Ovary (tissue), 3 donors: ENCODE measurements around the gene CEP97.

ENCODE experiments used
- POLR2A ChIP-seq: fragments of 450-650 bp; IDR thresholded peaks from one replicate; pipeline ENCODE4 v1.6.1; 2017; ENCODE audit warnings: antibody characterized with exemption, mild to moderate bottlenecking, moderate library complexity
- TF ChIP-seq, protein P1 (sequence below), 3 donors: fragments of 450-650 bp in 2 of 3; fragments of 200-600 bp in 1 of 3; IDR thresholded peaks; one replicate each; pipeline versions ENCODE4 v1.5.1 to v1.8.0; 2016 to 2022; ENCODE audit warnings: antibody characterized with exemption in 3 of 3, mild to moderate bottlenecking in 1 of 3
- donor health status: DM: no; HTN: no; CAD: no.

- TF ChIP-seq, protein P1, sequence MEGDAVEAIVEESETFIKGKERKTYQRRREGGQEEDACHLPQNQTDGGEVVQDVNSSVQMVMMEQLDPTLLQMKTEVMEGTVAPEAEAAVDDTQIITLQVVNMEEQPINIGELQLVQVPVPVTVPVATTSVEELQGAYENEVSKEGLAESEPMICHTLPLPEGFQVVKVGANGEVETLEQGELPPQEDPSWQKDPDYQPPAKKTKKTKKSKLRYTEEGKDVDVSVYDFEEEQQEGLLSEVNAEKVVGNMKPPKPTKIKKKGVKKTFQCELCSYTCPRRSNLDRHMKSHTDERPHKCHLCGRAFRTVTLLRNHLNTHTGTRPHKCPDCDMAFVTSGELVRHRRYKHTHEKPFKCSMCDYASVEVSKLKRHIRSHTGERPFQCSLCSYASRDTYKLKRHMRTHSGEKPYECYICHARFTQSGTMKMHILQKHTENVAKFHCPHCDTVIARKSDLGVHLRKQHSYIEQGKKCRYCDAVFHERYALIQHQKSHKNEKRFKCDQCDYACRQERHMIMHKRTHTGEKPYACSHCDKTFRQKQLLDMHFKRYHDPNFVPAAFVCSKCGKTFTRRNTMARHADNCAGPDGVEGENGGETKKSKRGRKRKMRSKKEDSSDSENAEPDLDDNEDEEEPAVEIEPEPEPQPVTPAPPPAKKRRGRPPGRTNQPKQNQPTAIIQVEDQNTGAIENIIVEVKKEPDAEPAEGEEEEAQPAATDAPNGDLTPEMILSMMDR (IDR thresholded peaks at IDR 0.05): no peak
- TF ChIP-seq POLR2A: no peak
These were observed 38.5 kb upstream of the CEP97 start for GRCh38 chr3:101685870-101686307.
